Prostate gland (tissue), 2 donors: ENCODE results near the gene RNF169.

Source experiments
- CTCF ChIP-seq, 4 experiments: fragments of 200-600 bp in 2 of 4; fragments of 450-650 bp in 2 of 4; sonication (generic) in 2 of 4; IDR thresholded peaks; 1 replicate in 3 of 4; 2 replicates in 1 of 4; pipeline ENCODE4 v1.5.1; 2016 to 2019; ENCODE audit warnings: antibody characterized with exemption in 4 of 4, mild to moderate bottlenecking in 2 of 4, moderate library complexity in 2 of 4
- POLR2AphosphoS5 ChIP-seq: sonication (generic); formaldehyde crosslinking; IDR thresholded peaks from one replicate; pipeline ENCODE4 v1.6.1; 2017; ENCODE audit warnings: antibody characterized with exemption

GRCh38 chr11:74719011-74719410 is 29.6 kb upstream of the RNF169 start:
- TF ChIP-seq CTCF (IDR thresholded peaks at IDR 0.05) (no peak), POLR2AphosphoS5 (no peak)
